HG02938 (cell line): ENCODE data around the gene BAHD1.

Source experiments
- ATAC-seq: cut with Tn5 transposase; IDR thresholded peaks from one replicate; pipeline ENCODE4 v1.9.1; 2021; ENCODE audit warnings: mild to moderate bottlenecking, moderate library complexity; ENCODE audit not compliant: unreplicated experiment

BAHD1 gene

GRCh38 chr15:40489274-40490175 is 48.8 kb downstream of the BAHD1 start:
- ATAC-seq: no peak

- no peak for ATAC-seq
Measured at GRCh38 chr15:40493089-40493840, 52.5 kb downstream of the BAHD1 start.

GRCh38 chr15:40495516-40495915 is 54.8 kb downstream of the BAHD1 start:
- no peak for ATAC-seq

- no peak for ATAC-seq
Measured at GRCh38 chr15:40498418-40498817, 57.7 kb downstream of the BAHD1 start.

GRCh38 chr15:40498891-40499290 is 58.1 kb downstream of the BAHD1 start:
- no peak for ATAC-seq

- ATAC-seq: no peak
Measured at GRCh38 chr15:40499931-40500330, 59.2 kb downstream of the BAHD1 start.

GRCh38 chr15:40500568-40501330 is 60.0 kb downstream of the BAHD1 start:
- ATAC-seq: no peak

GRCh38 chr15:40501487-40501886 is 60.7 kb downstream of the BAHD1 start:
- ATAC-seq: no peak

- ATAC-seq: no peak
Measured at GRCh38 chr15:40506964-40507571, 66.3 kb downstream of the BAHD1 start.

GRCh38 chr15:40508216-40508615 is 67.5 kb downstream of the BAHD1 start:
- ATAC-seq: no peak

- no peak for ATAC-seq
Measured at GRCh38 chr15:40510201-40510600, 69.4 kb downstream of the BAHD1 start.

GRCh38 chr15:40511093-40511471 is 70.3 kb downstream of the BAHD1 start:
- peak; percentile 50 for ATAC-seq

- ATAC-seq: peak; percentile 23
Measured at GRCh38 chr15:40511472-40512133, 70.8 kb downstream of the BAHD1 start.

- ATAC-seq: no peak
Measured at GRCh38 chr15:40512440-40512839, 71.7 kb downstream of the BAHD1 start.

- no peak for ATAC-seq
Measured at GRCh38 chr15:40513609-40514008, 72.9 kb downstream of the BAHD1 start.

- ATAC-seq: no peak
Measured at GRCh38 chr15:40516322-40516721, 75.6 kb downstream of the BAHD1 start.
